ENCODE measurements around the gene PLCH1. TPM values are rescaled to one million over a fixed set of nuclear protein-coding genes. Genes with fewer than 3 reads are reported as not detected.

Gene PLCH1
- total and polyA plus RNA-seq, 2 of the 13 experiments (the other 11 are each of a cell fraction or from before 2014, with no cell fraction given), result 2.0 to 3.0 TPM

DNA sequence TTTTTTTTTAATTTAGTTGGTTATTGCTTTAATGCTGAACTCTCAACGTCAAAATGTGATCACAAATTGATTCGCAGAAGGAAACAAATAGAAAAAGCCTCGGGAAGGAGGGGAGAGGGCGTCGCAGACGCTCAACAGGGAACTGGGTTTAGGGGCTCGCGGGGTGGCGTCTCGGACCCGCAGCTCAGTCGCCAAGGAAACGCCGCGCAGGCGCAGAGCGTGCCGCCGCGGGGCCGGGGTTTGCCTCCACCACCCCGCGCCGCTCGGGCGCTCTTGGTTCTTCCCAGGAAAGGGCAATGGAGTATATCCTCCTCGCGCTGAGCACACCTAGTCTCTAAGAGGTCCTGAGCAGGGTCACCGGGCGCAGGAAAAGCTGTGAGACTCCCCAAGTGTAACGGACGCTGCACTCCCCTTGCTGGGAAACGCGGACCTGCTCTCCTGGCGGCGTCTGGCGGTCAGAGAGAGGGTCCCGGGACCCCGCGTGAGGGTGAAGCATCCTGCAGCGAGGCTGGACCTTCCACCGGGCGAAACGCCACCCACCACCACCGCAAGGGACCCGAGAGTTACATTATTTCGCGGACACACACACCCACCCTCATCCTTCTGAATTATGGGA, 753 bp downstream of the PLCH1 start (continued):
- TF ChIP-seq, protein P1, sequence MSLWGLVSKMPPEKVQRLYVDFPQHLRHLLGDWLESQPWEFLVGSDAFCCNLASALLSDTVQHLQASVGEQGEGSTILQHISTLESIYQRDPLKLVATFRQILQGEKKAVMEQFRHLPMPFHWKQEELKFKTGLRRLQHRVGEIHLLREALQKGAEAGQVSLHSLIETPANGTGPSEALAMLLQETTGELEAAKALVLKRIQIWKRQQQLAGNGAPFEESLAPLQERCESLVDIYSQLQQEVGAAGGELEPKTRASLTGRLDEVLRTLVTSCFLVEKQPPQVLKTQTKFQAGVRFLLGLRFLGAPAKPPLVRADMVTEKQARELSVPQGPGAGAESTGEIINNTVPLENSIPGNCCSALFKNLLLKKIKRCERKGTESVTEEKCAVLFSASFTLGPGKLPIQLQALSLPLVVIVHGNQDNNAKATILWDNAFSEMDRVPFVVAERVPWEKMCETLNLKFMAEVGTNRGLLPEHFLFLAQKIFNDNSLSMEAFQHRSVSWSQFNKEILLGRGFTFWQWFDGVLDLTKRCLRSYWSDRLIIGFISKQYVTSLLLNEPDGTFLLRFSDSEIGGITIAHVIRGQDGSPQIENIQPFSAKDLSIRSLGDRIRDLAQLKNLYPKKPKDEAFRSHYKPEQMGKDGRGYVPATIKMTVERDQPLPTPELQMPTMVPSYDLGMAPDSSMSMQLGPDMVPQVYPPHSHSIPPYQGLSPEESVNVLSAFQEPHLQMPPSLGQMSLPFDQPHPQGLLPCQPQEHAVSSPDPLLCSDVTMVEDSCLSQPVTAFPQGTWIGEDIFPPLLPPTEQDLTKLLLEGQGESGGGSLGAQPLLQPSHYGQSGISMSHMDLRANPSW (CRISPR knock-in tag; IDR thresholded peaks at IDR 0.05; ENCODE audit: borderline replicate concordance), result no peak
- peak; percentile 86 for TF ChIP-seq RFX3 (CRISPR knock-in tag; IDR thresholded peaks at IDR 0.05)
- no peak for TF ChIP-seq ZNF724P (CRISPR knock-in tag; IDR thresholded peaks at IDR 0.05; ENCODE audit: borderline replicate concordance)
- TF ChIP-seq, protein P2, sequence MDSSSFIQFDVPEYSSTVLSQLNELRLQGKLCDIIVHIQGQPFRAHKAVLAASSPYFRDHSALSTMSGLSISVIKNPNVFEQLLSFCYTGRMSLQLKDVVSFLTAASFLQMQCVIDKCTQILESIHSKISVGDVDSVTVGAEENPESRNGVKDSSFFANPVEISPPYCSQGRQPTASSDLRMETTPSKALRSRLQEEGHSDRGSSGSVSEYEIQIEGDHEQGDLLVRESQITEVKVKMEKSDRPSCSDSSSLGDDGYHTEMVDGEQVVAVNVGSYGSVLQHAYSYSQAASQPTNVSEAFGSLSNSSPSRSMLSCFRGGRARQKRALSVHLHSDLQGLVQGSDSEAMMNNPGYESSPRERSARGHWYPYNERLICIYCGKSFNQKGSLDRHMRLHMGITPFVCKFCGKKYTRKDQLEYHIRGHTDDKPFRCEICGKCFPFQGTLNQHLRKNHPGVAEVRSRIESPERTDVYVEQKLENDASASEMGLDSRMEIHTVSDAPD (CRISPR knock-in tag; IDR thresholded peaks at IDR 0.05), result no peak
- TF ChIP-seq ZNF275 (CRISPR knock-in tag; IDR thresholded peaks at IDR 0.05; ENCODE audit: borderline replicate concordance), result 0 out of 2 replicates have a peak, but pooled peaks have one; percentile 6
- TF ChIP-seq ZNF260 (CRISPR knock-in tag; IDR thresholded peaks at IDR 0.05; ENCODE audit: borderline replicate concordance, low read depth), result no peak
- peak; percentile 58 for TF ChIP-seq KMT2A (CRISPR knock-in tag; IDR thresholded peaks at IDR 0.05)
- no peak for TF ChIP-seq PITX1 (CRISPR knock-in tag; IDR thresholded peaks at IDR 0.05)
- TF ChIP-seq GTF3A (CRISPR knock-in tag; conservative IDR thresholded peaks at IDR 0.05), result peak; percentile 57; the same call in 1 of the 2 replicates
- TF ChIP-seq ZBTB7A (CRISPR knock-in tag; IDR thresholded peaks at IDR 0.05), result peak; percentile 70
- TF ChIP-seq ZNF414 (CRISPR knock-in tag; IDR thresholded peaks at IDR 0.05), result no peak
- no peak for TF ChIP-seq ZKSCAN5 (CRISPR knock-in tag; IDR thresholded peaks at IDR 0.05)
- TF ChIP-seq POLR2A (IDR thresholded peaks at IDR 0.05; ENCODE audit: insufficient read depth in 1 of 2, low read depth in 2 of 2, low read length in 2 of 2), result peak; percentile 46 to 47; a peak in 3 of 4 replicates
- TF ChIP-seq MIER3 (CRISPR knock-in tag; IDR thresholded peaks at IDR 0.05; ENCODE audit: borderline replicate concordance), result peak; percentile 2; the same call in 1 of the 2 replicates
- peak; percentile 32; the same call in 1 of the 2 replicates for TF ChIP-seq GABPB1 (CRISPR knock-in tag; IDR thresholded peaks at IDR 0.05)
- no peak for TF ChIP-seq ZNF557 (CRISPR knock-in tag; IDR thresholded peaks at IDR 0.05)
- 0 out of 2 replicates have a peak, but pooled peaks have one; percentile 8 for TF ChIP-seq HHEX (CRISPR knock-in tag; IDR thresholded peaks at IDR 0.05)
- peak in 1 of 2 experiments; percentile 48; a peak in 1 of 4 replicates for TF ChIP-seq KLF16 (CRISPR knock-in tag; IDR thresholded peaks at IDR 0.05)
- no peak for TF ChIP-seq ZNF841 (CRISPR knock-in tag; IDR thresholded peaks at IDR 0.05; ENCODE audit: borderline replicate concordance)
- no peak for TF ChIP-seq LCORL (IDR thresholded peaks at IDR 0.05)
- no peak for TF ChIP-seq LCORL (CRISPR knock-in tag; IDR thresholded peaks at IDR 0.05)
- peak; percentile 34 for TF ChIP-seq ZBTB7B (CRISPR knock-in tag; IDR thresholded peaks at IDR 0.05)
- no peak for TF ChIP-seq GATA4 (IDR thresholded peaks at IDR 0.05; ENCODE audit: borderline replicate concordance, low read depth)

All from HepG2 (cell line).